HFF-Myc (cell line): Measurements from ENCODE around the gene DDX11.
A peak's percentile ranks its signal among the peaks of the same experiment; 100 is the strongest.
"Not testable (repeated sequence)": the region's sequence is repeated elsewhere in the genome, so short reads cannot be mapped to it uniquely, and the experiment has no call there.

Experiments
- DNase-seq: peaks from one replicate; pipeline ENCODE4 v3.0.0-alpha.2; 2011; ENCODE audit warnings: low read depth; ENCODE audit errors: extremely low read depth
- H3K4me3 ChIP-seq: replicated peaks from 2 replicates; pipeline ENCODE4 v1.5.1; 2011; ENCODE audit warnings: low read depth, mild to moderate bottlenecking, control low read depth, low read length
- TF ChIP-seq, protein P1 (sequence below): IDR thresholded peaks from 2 replicates; pipeline ENCODE4 v1.5.1; 2012; ENCODE audit warnings: mild to moderate bottlenecking, low read depth, low read length, control low read depth; ENCODE audit errors: missing control alignments

Gene DDX11

DNA sequence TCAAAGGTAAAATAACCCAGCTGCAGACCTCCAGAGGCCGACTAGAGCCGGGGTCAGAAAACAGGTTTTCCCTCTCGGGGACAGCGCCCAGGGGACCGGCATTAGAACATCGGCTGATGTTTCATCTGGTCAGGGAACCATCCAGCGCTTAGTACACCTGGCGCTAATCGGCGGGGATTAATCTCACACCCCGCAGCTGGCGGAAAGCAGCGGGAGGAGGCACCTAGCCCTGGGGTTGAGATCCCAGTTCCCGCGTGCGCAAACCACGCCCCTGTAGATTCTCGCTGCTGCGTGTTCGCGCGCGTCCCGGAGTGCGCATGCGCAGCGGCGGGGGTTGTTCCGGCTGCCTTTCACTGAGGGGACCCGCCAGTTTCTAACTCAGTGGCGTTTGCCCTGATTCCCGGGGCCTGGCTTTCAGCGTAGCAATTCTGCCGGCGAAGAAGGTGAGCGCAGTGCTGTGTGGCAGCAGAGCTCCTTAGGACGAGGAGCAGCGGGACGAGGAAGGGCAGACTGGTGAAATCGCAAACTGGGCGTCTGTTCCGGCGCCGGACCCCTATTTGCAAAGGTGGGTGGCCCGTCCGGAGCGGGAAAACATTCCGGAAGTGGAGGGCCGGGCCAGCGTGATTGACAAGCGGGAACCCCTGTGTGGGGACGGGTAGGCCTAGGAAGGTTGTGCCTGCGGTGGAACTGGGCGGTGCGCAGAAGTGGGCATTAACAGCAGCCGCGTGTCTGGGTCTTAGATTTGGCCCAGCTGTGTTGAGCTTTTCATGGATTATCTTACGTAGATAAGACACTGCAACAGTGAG lies at the start of gene DDX11:
TSS of gene DDX11 (plus strand) at position 334 of the 806 bp plus-strand sequence. CDS start 4,534 bp downstream, outside the sequence.
- H3K4me3 ChIP-seq: peak within 1 kb of the TSS; percentile 73
- not testable (repeated sequence) for DNase-seq

DNA sequence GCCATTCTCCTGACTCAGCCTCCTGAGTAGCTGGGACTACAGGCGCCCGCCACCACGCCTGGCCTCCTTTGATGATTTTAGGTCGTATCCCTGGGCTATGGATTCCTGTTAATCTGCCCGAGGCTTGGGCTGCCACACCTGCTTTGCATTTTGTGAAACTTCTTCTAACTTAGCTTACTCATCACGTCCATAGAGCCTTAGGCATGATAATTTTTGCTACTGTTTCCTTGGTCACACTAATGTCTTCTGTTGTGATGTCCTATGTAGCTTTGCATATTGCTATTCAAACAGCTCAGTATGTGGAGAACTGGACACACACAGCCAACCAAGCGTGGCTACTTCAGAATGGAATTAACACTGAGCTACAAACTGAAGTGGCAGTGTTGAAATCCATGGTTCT lies 47.5 kb upstream of the DDX11 start:
- TF ChIP-seq, protein P1, sequence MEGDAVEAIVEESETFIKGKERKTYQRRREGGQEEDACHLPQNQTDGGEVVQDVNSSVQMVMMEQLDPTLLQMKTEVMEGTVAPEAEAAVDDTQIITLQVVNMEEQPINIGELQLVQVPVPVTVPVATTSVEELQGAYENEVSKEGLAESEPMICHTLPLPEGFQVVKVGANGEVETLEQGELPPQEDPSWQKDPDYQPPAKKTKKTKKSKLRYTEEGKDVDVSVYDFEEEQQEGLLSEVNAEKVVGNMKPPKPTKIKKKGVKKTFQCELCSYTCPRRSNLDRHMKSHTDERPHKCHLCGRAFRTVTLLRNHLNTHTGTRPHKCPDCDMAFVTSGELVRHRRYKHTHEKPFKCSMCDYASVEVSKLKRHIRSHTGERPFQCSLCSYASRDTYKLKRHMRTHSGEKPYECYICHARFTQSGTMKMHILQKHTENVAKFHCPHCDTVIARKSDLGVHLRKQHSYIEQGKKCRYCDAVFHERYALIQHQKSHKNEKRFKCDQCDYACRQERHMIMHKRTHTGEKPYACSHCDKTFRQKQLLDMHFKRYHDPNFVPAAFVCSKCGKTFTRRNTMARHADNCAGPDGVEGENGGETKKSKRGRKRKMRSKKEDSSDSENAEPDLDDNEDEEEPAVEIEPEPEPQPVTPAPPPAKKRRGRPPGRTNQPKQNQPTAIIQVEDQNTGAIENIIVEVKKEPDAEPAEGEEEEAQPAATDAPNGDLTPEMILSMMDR: no peak
- no peak for DNase-seq
- H3K4me3 ChIP-seq: no peak overlapping the region

DNA sequence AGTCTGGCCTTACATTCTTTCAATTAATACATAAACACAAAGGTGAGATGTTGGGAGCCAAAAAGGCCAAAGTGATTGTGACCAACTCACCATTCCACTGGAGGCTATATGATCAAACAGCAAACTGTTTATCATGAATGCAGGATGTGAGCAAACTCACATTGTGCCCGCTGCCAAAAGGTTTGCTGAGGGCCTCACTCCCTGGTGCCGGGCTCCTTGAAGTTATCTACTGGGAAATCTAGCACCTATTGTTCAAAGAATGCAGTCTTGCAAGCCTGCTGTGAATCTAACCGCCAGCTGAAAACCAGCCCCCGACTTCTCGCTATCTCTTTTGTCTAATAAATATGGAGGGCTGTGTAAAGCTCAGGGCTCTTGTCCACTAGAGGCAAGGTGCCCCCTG lies 46.7 kb upstream of the DDX11 start:
- not testable (repeated sequence) for H3K4me3 ChIP-seq, DNase-seq

DNA sequence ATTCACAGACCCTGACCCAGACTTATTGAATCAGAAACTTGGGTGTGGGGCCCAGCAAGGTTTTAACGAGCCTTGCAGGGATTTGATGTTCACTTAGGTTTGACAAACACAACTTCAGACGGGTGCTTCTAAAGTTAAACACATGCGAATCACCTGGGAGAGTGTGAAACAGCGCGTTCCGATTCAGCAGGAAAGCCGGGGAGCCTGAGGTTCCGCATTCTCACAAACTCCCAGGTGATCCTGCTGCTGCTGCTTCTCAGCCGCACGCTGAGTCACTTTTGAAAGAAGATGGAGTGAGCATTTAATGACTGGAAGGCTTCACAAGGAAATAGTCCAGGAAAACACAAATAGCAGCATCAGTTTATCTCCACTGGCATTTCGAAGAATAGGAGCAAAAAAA lies 44.2 kb upstream of the DDX11 start:
- TF ChIP-seq, protein P1: no peak
- no peak for DNase-seq
- no peak overlapping the region for H3K4me3 ChIP-seq

DNA sequence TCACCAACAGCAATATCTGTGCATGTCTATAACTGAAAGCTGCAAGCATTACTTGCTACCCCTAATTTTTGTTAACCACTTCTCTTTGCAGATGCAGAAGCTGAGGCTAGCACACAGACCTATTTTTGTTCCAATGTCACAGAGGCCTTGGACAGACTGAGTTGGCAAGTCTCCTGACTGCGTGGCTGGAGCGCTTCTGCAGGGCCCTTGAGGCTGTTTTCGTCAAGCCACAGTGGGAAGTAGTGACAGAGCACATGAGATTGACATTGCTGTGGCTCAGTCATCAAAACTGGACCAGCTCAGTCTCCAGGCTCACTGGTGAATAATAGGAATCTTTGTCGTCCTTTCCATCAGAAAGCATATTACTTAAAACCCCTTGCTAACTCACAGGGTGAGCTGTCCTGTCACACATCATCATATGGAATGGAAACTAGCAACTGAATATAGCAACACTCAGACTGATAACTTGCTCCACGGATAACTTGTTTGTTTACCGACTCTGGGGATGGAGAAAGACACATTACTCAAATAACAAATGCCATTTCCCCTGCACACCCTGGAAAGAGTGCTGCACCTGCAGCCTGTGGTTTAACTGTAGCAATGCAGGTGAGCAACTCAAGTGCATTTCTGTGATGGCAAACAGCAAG lies 43.6 kb upstream of the DDX11 start:
- no peak overlapping the region for H3K4me3 ChIP-seq
- DNase-seq: no peak
- TF ChIP-seq, protein P1: no peak

DNA sequence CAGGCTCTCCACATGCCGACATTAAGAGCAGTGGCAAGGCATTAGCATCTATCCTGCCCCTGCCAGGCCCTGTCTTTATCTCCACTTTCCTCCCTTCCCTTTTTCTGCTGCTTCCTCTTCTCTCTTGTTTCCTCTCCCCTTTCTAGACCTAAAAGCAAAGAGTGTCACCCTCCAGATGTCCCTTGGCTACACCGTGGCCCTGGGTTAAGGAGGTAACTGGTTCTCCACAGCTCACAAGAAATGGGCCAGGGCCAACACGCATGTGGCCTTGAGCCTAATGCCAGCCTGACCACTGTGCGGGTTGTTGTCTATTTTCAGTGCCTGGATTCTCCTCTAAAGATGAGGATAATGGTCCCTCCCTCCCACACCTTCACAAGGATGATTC lies 41.7 kb upstream of the DDX11 start:
- DNase-seq: no peak
- H3K4me3 ChIP-seq: no peak overlapping the region
- TF ChIP-seq, protein P1: no peak

DNA sequence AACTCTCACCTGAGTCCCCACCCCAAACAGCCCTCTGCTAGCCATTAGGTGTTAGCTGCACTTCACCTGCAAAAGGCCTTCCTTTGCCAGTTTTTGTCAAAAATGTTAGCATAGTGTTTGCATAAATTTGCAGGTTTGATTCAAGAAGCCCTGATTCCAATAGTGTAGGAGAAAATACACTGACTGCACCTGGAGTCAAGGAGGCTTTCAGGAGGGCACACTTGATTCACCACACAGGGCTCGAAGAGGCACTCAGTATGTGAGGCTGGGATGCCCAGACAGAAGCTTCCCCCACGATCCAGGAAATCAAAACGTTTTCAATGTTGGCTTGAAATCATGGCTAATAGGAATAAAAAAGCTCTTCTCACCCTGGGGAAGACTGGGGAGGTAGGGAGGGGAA lies 40.5 kb upstream of the DDX11 start:
- TF ChIP-seq, protein P1: no peak
- H3K4me3 ChIP-seq: no peak overlapping the region
- DNase-seq: no peak
